Measurements from ENCODE around the gene PSMA3.

GRCh38 chr14:58265401-58265800, 20.8 kb downstream of the PSMA3 start:
- TF ChIP-seq EZH2phosphoT487 (IDR thresholded peaks at IDR 0.05; ENCODE audit: insufficient read depth, low read depth) (no peak), EZH2 (IDR thresholded peaks at IDR 0.05; ENCODE audit: insufficient read depth, poor library complexity, severe bottlenecking) (no peak)

Data from GM23248 (cell line).